DND-41 (cell line): ENCODE data around the gene EPHB2.
A peak's percentile ranks its signal among the peaks of the same experiment; 100 is the strongest.
"Not testable (repeated sequence)": the region's sequence is repeated elsewhere in the genome, so short reads cannot be mapped to it uniquely, and the experiment has no call there.

Experiments used
- ATAC-seq: fragments of 200-7000 bp; cut with Tn5 transposase; 3 replicates; pipeline ENCODE4 v1.9.1; 2021; ENCODE audit warnings: low read depth; ENCODE audit not compliant: insufficient read depth
- DNase-seq: peaks from one replicate; pipeline ENCODE4 v3.0.0-alpha.2; 2020
- H2AFZ ChIP-seq: 2 replicates; pipeline ENCODE4 v1.6.0; 2012; ENCODE audit warnings: low read depth, low read length
- H3K27ac ChIP-seq: 2 replicates; pipeline ENCODE4 v1.5.1; 2012; ENCODE audit warnings: low read length, inconsistent platforms
- H3K27me3 ChIP-seq: fragments of 200-600 bp; sonication (generic); 2 replicates; pipeline ENCODE4 v1.6.0; 2012; ENCODE audit warnings: low read length, mild to moderate bottlenecking, inconsistent platforms; ENCODE audit not compliant: insufficient read depth, poor library complexity
- H3K36me3 ChIP-seq: 2 replicates; pipeline ENCODE4 v1.5.1; 2012; ENCODE audit warnings: low read length, inconsistent platforms; ENCODE audit not compliant: insufficient read depth
- H3K4me1 ChIP-seq: 2 replicates; pipeline ENCODE4 v1.5.1; 2012; ENCODE audit warnings: mild to moderate bottlenecking, low read length; ENCODE audit not compliant: insufficient read depth
- H3K4me2 ChIP-seq: 2 replicates; pipeline ENCODE4 v1.6.0; 2012; ENCODE audit warnings: mild to moderate bottlenecking, moderate library complexity, low read length, inconsistent platforms; ENCODE audit not compliant: insufficient read depth
- H3K4me3 ChIP-seq, 2 experiments: fragments of 200-600 bp in 1 of 2; shearing (Covaris generic) in 1 of 2; 2 replicates each; pipeline ENCODE4 v1.5.1; 2012 to 2016; ENCODE audit warnings: inconsistent platforms in 2 of 2, low read length in 2 of 2, mild to moderate bottlenecking in 2 of 2, low read depth in 1 of 2, moderate library complexity in 1 of 2
- H3K79me2 ChIP-seq: 2 replicates; pipeline ENCODE4 v1.6.0; 2012; ENCODE audit warnings: low read length, inconsistent platforms; ENCODE audit not compliant: insufficient read depth
- H3K9ac ChIP-seq: 2 replicates; pipeline ENCODE4 v1.6.0; 2012; ENCODE audit warnings: low read depth, mild to moderate bottlenecking, inconsistent platforms, low read length, moderate library complexity
- H3K9me3 ChIP-seq: 2 replicates; pipeline ENCODE4 v1.5.1; 2012; ENCODE audit warnings: low read length, moderate library complexity, mild to moderate bottlenecking, inconsistent platforms; ENCODE audit not compliant: insufficient read depth, severe bottlenecking
- H4K20me1 ChIP-seq: 2 replicates; pipeline ENCODE4 v1.6.0; 2012; ENCODE audit warnings: low read length; ENCODE audit not compliant: insufficient read depth
- EZH2 ChIP-seq: IDR thresholded peaks from 3 replicates; pipeline ENCODE4 v1.6.1; 2012; ENCODE audit warnings: borderline replicate concordance, low read depth, mild to moderate bottlenecking, moderate library complexity, low read length, inconsistent platforms; ENCODE audit not compliant: severe bottlenecking
- TF ChIP-seq, protein P1 (sequence below): IDR thresholded peaks from 2 replicates; pipeline ENCODE4 v1.5.1; 2012; ENCODE audit warnings: borderline replicate concordance, low read length, moderate library complexity, mild to moderate bottlenecking; ENCODE audit not compliant: poor library complexity, severe bottlenecking; ENCODE audit errors: extremely low read depth

Gene EPHB2

DNA sequence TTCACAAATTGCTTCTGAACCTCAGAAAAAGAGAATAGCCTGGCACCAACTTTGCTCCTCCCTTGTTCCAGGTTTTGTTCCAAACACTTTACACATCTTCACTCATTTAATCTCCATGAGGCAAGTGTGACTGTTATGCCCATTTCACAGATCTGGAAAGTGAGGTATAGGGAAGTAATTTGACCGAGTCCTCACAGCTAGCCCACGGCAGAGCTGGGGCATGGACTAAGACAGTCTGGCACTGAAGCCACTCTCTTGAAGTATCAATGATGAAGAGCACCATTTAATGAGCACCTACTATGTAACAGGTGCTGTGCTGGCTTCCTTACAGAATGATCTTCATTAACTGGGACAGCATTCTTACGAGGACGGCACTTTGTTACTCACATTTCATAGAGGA lies 38.6 kb upstream of the EPHB2 start:
- no peaks in the 10 kb centered on the region for H3K4me1 ChIP-seq
- no peak overlapping the region for H3K4me2 ChIP-seq
- no peak for TF ChIP-seq EZH2
- no peaks in the 10 kb centered on the region for H3K9me3 ChIP-seq
- ATAC-seq (no peak), DNase-seq (no peak)
- no peak overlapping the region for H3K27ac ChIP-seq
- no peak overlapping the region for H3K4me3 ChIP-seq
- H3K36me3 ChIP-seq, result no peaks in the 10 kb centered on the region
- no peak overlapping the region for H3K9ac ChIP-seq
- H2AFZ ChIP-seq, result no peak overlapping the region
- H4K20me1 ChIP-seq, result peaks cover 4% of the 10 kb centered on the region; the same call in 1 of the 2 replicates
- no peaks in the 10 kb centered on the region for H3K79me2 ChIP-seq
- peaks cover 16% of the 10 kb centered on the region for H3K27me3 ChIP-seq

DNA sequence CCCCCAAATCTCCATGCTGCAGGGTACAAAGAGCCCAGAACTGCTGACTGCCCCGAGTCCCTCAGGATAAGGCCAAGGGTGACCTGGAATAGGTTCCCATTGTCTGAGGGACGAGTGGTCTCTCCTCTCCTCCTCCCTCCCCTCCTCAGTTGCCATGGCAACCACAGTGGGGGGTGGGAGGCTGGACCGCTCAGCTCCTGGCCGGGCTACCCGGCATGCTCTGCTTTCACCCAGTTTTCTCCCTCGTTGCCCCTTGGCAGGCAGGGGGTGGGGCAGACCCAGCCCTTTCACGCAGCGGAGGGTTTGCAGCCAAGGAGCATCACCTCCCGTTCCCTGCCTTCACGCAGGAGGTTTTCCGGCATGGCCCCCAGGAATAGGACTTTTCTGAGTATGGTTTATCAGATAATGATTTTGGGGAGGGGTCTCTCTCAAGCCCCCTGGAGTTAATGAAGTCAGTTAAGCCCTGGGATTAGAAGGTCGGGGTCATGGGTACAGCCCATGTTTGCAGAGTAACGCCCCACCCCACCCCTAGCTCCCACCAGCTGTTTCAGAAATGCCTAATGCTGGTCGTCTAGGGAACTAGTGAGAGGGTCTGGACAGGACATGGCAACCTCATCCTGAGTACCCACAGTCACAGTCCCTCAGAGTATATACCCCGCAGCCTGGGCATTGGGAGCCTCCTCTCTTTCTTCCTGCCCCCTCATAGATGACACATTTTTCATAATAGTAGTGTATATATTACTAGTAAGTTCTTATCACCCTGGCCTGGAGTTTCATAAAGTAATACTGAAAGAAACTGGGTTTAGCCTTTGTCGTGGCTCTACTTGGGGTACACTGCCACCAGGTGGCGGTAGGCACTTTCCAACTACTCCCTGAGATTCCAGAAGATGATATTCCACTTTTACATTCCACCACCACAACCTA lies 36.9 kb upstream of the EPHB2 start:
- Histone ChIP-seq H3K27ac (no peak overlapping the region), H3K9me3 (no peaks in the 10 kb centered on the region), H3K4me1 (no peaks in the 10 kb centered on the region), H3K36me3 (no peaks in the 10 kb centered on the region), H3K79me2 (no peaks in the 10 kb centered on the region), H3K9ac (no peak overlapping the region), H2AFZ (no peak overlapping the region), H3K4me2 (no peak overlapping the region), H3K27me3 (peaks cover 13% of the 10 kb centered on the region), H3K4me3 (no peak overlapping the region), H4K20me1 (peaks cover 4% of the 10 kb centered on the region; the same call in 1 of the 2 replicates)
- ATAC-seq (no peak), DNase-seq (no peak)
- TF ChIP-seq, protein P1, sequence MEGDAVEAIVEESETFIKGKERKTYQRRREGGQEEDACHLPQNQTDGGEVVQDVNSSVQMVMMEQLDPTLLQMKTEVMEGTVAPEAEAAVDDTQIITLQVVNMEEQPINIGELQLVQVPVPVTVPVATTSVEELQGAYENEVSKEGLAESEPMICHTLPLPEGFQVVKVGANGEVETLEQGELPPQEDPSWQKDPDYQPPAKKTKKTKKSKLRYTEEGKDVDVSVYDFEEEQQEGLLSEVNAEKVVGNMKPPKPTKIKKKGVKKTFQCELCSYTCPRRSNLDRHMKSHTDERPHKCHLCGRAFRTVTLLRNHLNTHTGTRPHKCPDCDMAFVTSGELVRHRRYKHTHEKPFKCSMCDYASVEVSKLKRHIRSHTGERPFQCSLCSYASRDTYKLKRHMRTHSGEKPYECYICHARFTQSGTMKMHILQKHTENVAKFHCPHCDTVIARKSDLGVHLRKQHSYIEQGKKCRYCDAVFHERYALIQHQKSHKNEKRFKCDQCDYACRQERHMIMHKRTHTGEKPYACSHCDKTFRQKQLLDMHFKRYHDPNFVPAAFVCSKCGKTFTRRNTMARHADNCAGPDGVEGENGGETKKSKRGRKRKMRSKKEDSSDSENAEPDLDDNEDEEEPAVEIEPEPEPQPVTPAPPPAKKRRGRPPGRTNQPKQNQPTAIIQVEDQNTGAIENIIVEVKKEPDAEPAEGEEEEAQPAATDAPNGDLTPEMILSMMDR, result peak; percentile 54
- no peak for TF ChIP-seq EZH2

DNA sequence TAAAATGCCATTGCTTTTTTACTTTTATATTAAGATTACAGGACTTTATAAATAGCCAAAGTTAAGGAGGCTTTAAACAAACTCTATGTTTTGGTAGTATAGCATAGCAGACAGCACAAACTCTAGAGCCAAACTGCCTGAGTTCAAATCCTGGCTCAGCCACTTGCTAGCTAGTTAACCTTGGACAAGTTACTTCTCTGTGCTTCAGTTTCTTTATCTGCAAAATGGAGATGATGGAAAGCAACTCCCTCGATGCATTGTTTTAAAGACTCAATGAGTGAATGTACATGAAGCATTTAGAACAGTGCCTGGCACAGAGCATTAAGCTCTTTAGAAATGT lies 36.3 kb upstream of the EPHB2 start:
- no peak for ATAC-seq
- H3K4me3 ChIP-seq, result no peak overlapping the region
- H3K27ac ChIP-seq, result no peak overlapping the region
- no peak overlapping the region for H2AFZ ChIP-seq
- TF ChIP-seq, protein P1, result no peak
- no peak for TF ChIP-seq EZH2
- DNase-seq, result no peak
- H4K20me1 ChIP-seq, result peaks cover 4% of the 10 kb centered on the region; the same call in 1 of the 2 replicates
- no peak overlapping the region for H3K9ac ChIP-seq
- H3K27me3 ChIP-seq, result peaks cover 13% of the 10 kb centered on the region
- no peaks in the 10 kb centered on the region for H3K4me1 ChIP-seq
- H3K79me2 ChIP-seq, result no peaks in the 10 kb centered on the region
- H3K9me3 ChIP-seq, result no peaks in the 10 kb centered on the region
- no peak overlapping the region for H3K4me2 ChIP-seq
- H3K36me3 ChIP-seq, result no peaks in the 10 kb centered on the region

DNA sequence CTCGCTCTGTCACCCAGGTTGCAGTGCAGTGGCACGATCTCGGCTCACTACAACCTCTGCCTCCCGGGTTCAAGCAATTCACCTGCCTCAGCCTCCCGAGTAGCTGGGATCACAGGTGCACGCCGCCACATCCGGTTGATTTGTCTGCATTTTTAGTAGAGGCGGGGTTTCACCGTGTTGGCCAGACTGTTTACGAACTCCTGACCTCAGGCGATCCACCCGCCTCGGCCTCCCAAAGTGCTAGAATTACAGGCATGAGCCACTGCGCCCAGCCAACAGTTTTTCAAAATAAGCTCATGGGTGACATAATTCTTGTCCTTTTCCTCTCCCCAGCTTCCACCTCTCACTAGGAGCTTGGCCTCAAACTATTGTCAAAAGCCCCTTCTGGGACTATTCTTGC lies 34.5 kb upstream of the EPHB2 start:
- ATAC-seq, H3K9ac ChIP-seq, H3K4me2 ChIP-seq, H3K9me3 ChIP-seq, H4K20me1 ChIP-seq, H3K36me3 ChIP-seq, H3K79me2 ChIP-seq, H3K4me1 ChIP-seq, H2AFZ ChIP-seq, DNase-seq, H3K4me3 ChIP-seq, H3K27ac ChIP-seq: not testable (repeated sequence)
- H3K27me3 ChIP-seq, result peaks cover 13% of the 10 kb centered on the region
